HEK293 (cell line): ENCODE results near the gene DDX47.

Experiments
- GLIS2 ChIP-seq: fragments of 450-650 bp; formaldehyde crosslinking; IDR thresholded peaks from 2 replicates; pipeline ENCODE4 v1.5.1; 2016; ENCODE audit warnings: missing biosample characterization, missing genetic modification characterization
- HIC1 ChIP-seq: fragments of 450-650 bp; formaldehyde crosslinking; IDR thresholded peaks from 2 replicates; pipeline ENCODE4 v1.5.1; 2016; ENCODE audit warnings: missing biosample characterization, missing genetic modification characterization
- HOXC10 ChIP-seq: sonication (generic); formaldehyde crosslinking; IDR thresholded peaks from 2 replicates; pipeline ENCODE4 v1.8.1; 2023; ENCODE audit warnings: mild to moderate bottlenecking, missing genetic modification reagents
- IKZF3 ChIP-seq: fragments of 450-650 bp; IDR thresholded peaks from 2 replicates; pipeline ENCODE4 v1.5.0; 2018; ENCODE audit warnings: missing biosample characterization, mild to moderate bottlenecking, missing genetic modification characterization, moderate library complexity
- KLF7 ChIP-seq: fragments of 450-650 bp; formaldehyde crosslinking; IDR thresholded peaks from 2 replicates; pipeline ENCODE4 v1.5.1; 2016; ENCODE audit warnings: missing biosample characterization, missing genetic modification characterization, borderline replicate concordance
- OVOL3 ChIP-seq: fragments of 450-650 bp; formaldehyde crosslinking; IDR thresholded peaks from 2 replicates; pipeline ENCODE4 v1.5.1; 2016; ENCODE audit warnings: missing biosample characterization, missing genetic modification characterization
- PRDM6 ChIP-seq: fragments of 450-650 bp; formaldehyde crosslinking; IDR thresholded peaks from 2 replicates; pipeline ENCODE4 v1.5.1; 2017; ENCODE audit warnings: missing biosample characterization, missing genetic modification characterization
- SCRT1 ChIP-seq: fragments of 450-650 bp; formaldehyde crosslinking; IDR thresholded peaks from 2 replicates; pipeline ENCODE4 v1.5.1; 2016; ENCODE audit warnings: missing biosample characterization, missing genetic modification characterization, borderline replicate concordance
- SP2 ChIP-seq: fragments of 450-650 bp; formaldehyde crosslinking; IDR thresholded peaks from 2 replicates; pipeline ENCODE4 v1.5.1; 2016; ENCODE audit warnings: missing biosample characterization, missing genetic modification characterization
- YY1 ChIP-seq: fragments of 450-650 bp; formaldehyde crosslinking; IDR thresholded peaks from 2 replicates; pipeline ENCODE4 v1.5.1; 2018; ENCODE audit warnings: missing biosample characterization, missing genetic modification characterization
- ZBTB8A ChIP-seq: fragments of 450-650 bp; formaldehyde crosslinking; IDR thresholded peaks from 2 replicates; pipeline ENCODE4 v1.5.1; 2016; ENCODE audit warnings: missing biosample characterization, missing genetic modification characterization
- ZEB2 ChIP-seq: fragments of 450-650 bp; formaldehyde crosslinking; IDR thresholded peaks from 2 replicates; pipeline ENCODE4 v1.5.1; 2016; ENCODE audit warnings: missing biosample characterization, missing genetic modification characterization
- ZIC2 ChIP-seq: fragments of 450-650 bp; formaldehyde crosslinking; IDR thresholded peaks from 2 replicates; pipeline ENCODE4 v1.5.1; 2016; ENCODE audit warnings: missing biosample characterization, missing genetic modification characterization
- ZNF121 ChIP-seq: fragments of 450-650 bp; formaldehyde crosslinking; IDR thresholded peaks from 2 replicates; pipeline ENCODE4 v1.5.1; 2016; ENCODE audit warnings: missing biosample characterization, missing genetic modification characterization
- ZNF155 ChIP-seq: fragments of 450-650 bp; formaldehyde crosslinking; IDR thresholded peaks from 2 replicates; pipeline ENCODE4 v1.5.1; 2016; ENCODE audit warnings: missing biosample characterization, missing genetic modification characterization
- ZNF157 ChIP-seq: fragments of 450-650 bp; formaldehyde crosslinking; IDR thresholded peaks from 2 replicates; pipeline ENCODE4 v1.5.1; 2016; ENCODE audit warnings: missing biosample characterization, missing genetic modification characterization
- ZNF184 ChIP-seq: fragments of 450-650 bp; IDR thresholded peaks from 2 replicates; pipeline ENCODE4 v1.5.1; 2018; ENCODE audit warnings: missing biosample characterization, mild to moderate bottlenecking, missing genetic modification characterization
- ZNF2 ChIP-seq: fragments of 450-650 bp; formaldehyde crosslinking; IDR thresholded peaks from 2 replicates; pipeline ENCODE4 v1.5.1; 2016; ENCODE audit warnings: missing biosample characterization, missing genetic modification characterization
- ZNF335 ChIP-seq: fragments of 450-650 bp; formaldehyde crosslinking; conservative IDR thresholded peaks from 2 replicates; pipeline ENCODE4 v1.5.1; 2016; ENCODE audit warnings: missing biosample characterization, missing genetic modification characterization
- ZNF366 ChIP-seq: fragments of 450-650 bp; formaldehyde crosslinking; conservative IDR thresholded peaks from 2 replicates; pipeline ENCODE4 v1.5.1; 2016; ENCODE audit warnings: missing biosample characterization, missing genetic modification characterization
- ZNF404 ChIP-seq: fragments of 450-650 bp; formaldehyde crosslinking; IDR thresholded peaks from 2 replicates; pipeline ENCODE4 v1.5.1; 2017; ENCODE audit warnings: missing biosample characterization, missing genetic modification characterization
- ZNF416 ChIP-seq: fragments of 450-650 bp; formaldehyde crosslinking; IDR thresholded peaks from 2 replicates; pipeline ENCODE4 v1.5.1; 2016; ENCODE audit warnings: missing biosample characterization, missing genetic modification characterization
- ZNF521 ChIP-seq: fragments of 450-650 bp; formaldehyde crosslinking; IDR thresholded peaks from 2 replicates; pipeline ENCODE4 v1.5.1; 2017; ENCODE audit warnings: missing biosample characterization, mild to moderate bottlenecking, missing genetic modification characterization
- ZNF529 ChIP-seq: fragments of 450-650 bp; formaldehyde crosslinking; IDR thresholded peaks from 2 replicates; pipeline ENCODE4 v1.5.1; 2017; ENCODE audit warnings: missing genetic modification characterization, missing biosample characterization; ENCODE audit not compliant: insufficient replicate concordance
- ZNF610 ChIP-seq: fragments of 450-650 bp; formaldehyde crosslinking; IDR thresholded peaks from 2 replicates; pipeline ENCODE4 v1.5.1; 2016; ENCODE audit warnings: missing biosample characterization, missing genetic modification characterization, borderline replicate concordance
- ZNF621 ChIP-seq: fragments of 450-650 bp; formaldehyde crosslinking; IDR thresholded peaks from 2 replicates; pipeline ENCODE4 v1.5.1; 2017; ENCODE audit warnings: missing biosample characterization, missing genetic modification characterization
- ZNF629 ChIP-seq: fragments of 450-650 bp; formaldehyde crosslinking; IDR thresholded peaks from 2 replicates; pipeline ENCODE4 v1.5.1; 2017; ENCODE audit warnings: missing biosample characterization, missing genetic modification characterization
- ZNF654 ChIP-seq: fragments of 450-650 bp; formaldehyde crosslinking; IDR thresholded peaks from 2 replicates; pipeline ENCODE4 v1.5.1; 2016; ENCODE audit warnings: low read depth, missing biosample characterization, missing genetic modification characterization
- ZNF785 ChIP-seq: fragments of 450-650 bp; formaldehyde crosslinking; IDR thresholded peaks from 2 replicates; pipeline ENCODE4 v1.5.1; 2016; ENCODE audit warnings: missing biosample characterization, missing genetic modification characterization
- ZSCAN30 ChIP-seq: fragments of 450-650 bp; IDR thresholded peaks from 2 replicates; pipeline ENCODE4 v1.5.1; 2018; ENCODE audit warnings: missing biosample characterization, mild to moderate bottlenecking, missing genetic modification characterization, moderate library complexity
- TF ChIP-seq, protein P1 (sequence below): fragments of 450-650 bp; formaldehyde crosslinking; conservative IDR thresholded peaks from 2 replicates; pipeline ENCODE4 v1.5.1; 2016; ENCODE audit warnings: low read depth, missing biosample characterization, missing genetic modification characterization
- TF ChIP-seq, protein P2 (sequence below): fragments of 450-650 bp; formaldehyde crosslinking; IDR thresholded peaks from 2 replicates; pipeline ENCODE4 v1.5.1; 2016; ENCODE audit warnings: missing biosample characterization, missing genetic modification characterization

DDX47 gene

DNA sequence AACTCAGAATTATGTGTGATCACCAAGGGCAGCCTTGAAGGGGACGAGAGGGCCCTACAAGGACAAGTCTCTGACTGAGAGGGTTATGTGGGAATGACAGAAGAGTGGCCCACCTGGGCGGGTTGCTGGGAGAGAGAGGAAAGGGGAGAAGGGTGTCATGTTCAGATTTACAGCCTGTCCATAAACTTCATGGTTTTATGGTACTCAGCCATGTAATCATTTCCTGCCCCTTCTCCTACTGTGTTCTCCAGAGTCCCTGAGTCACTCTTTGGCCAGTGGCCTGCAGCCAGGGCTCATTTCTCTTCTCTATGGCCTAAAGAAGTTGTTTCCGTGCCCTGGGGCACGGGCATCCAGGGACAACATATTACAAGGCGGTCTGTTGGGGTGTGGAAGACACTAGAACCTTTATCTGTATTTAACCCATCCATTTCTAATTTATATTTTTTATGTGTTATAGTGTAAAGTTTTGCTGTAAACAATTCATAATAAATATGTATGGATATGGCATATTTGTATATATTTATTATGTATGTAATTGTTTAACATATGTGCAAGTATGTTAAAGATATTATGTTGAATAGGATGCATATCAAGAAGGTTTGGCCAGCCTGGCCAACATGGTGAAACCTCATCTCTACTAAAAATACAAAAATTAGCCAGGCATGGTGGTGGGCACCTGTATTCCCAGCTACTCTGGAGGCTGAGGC is 26.9 kb downstream of the DDX47 start (continued):
- TF ChIP-seq ZNF621 (tag by site-specific recombination) (no peak), ZNF335 (tag by site-specific recombination) (peak; percentile 65), ZBTB8A (tag by site-specific recombination) (peak; percentile 85), ZNF785 (no peak), HIC1 (tag by site-specific recombination) (peak; percentile 97), ZNF521 (no peak), YY1 (no peak), ZIC2 (tag by site-specific recombination) (peak; percentile 77), SP2 (peak; percentile 37; the same call in 1 of the 2 replicates), ZNF629 (tag by site-specific recombination) (peak; percentile 94), ZNF416 (tag by site-specific recombination) (no peak), ZNF529 (tag by site-specific recombination) (peak; percentile 20), ZSCAN30 (tag by site-specific recombination) (peak; percentile 95), ZNF366 (tag by site-specific recombination) (peak; percentile 95), PRDM6 (peak; percentile 84), ZNF155 (tag by site-specific recombination) (no peak), ZNF184 (tag by site-specific recombination) (peak; percentile 79; the same call in 1 of the 2 replicates), IKZF3 (peak; percentile 96), ZNF404 (tag by site-specific recombination) (no peak), OVOL3 (tag by site-specific recombination) (peak; percentile 81), HOXC10 (CRISPR knock-in tag) (no peak), ZNF610 (tag by site-specific recombination) (0 out of 2 replicates have a peak, but pooled peaks have one; percentile 70), ZNF654 (peak; percentile 10; the same call in 1 of the 2 replicates), ZNF121 (tag by site-specific recombination) (no peak), GLIS2 (tag by site-specific recombination) (peak; percentile 66), ZNF2 (tag by site-specific recombination) (0 out of 2 replicates have a peak, but pooled peaks have one; percentile 14), KLF7 (tag by site-specific recombination) (peak; percentile 48; the same call in 1 of the 2 replicates), ZEB2 (tag by site-specific recombination) (peak; percentile 97), ZNF157 (tag by site-specific recombination) (no peak), SCRT1 (tag by site-specific recombination) (no peak)
- TF ChIP-seq, protein P1, sequence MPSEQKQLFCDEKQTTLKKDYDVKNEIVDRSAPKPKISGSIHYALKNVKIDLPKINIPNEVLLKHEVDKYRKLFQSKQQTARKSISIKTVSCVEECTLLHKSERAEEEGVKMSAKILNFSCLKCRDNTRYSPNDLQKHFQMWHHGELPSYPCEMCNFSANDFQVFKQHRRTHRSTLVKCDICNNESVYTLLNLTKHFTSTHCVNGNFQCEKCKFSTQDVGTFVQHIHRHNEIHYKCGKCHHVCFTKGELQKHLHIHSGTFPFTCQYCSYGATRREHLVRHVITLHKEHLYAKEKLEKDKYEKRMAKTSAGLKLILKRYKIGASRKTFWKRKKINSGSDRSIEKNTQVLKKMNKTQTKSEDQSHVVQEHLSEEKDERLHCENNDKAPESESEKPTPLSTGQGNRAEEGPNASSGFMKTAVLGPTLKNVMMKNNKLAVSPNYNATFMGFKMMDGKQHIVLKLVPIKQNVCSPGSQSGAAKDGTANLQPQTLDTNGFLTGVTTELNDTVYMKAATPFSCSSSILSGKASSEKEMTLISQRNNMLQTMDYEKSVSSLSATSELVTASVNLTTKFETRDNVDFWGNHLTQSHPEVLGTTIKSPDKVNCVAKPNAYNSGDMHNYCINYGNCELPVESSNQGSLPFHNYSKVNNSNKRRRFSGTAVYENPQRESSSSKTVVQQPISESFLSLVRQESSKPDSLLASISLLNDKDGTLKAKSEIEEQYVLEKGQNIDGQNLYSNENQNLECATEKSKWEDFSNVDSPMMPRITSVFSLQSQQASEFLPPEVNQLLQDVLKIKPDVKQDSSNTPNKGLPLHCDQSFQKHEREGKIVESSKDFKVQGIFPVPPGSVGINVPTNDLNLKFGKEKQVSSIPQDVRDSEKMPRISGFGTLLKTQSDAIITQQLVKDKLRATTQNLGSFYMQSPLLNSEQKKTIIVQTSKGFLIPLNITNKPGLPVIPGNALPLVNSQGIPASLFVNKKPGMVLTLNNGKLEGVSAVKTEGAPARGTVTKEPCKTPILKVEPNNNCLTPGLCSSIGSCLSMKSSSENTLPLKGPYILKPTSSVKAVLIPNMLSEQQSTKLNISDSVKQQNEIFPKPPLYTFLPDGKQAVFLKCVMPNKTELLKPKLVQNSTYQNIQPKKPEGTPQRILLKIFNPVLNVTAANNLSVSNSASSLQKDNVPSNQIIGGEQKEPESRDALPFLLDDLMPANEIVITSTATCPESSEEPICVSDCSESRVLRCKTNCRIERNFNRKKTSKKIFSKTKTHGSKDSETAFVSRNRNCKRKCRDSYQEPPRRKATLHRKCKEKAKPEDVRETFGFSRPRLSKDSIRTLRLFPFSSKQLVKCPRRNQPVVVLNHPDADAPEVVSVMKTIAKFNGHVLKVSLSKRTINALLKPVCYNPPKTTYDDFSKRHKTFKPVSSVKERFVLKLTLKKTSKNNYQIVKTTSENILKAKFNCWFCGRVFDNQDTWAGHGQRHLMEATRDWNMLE (tag by site-specific recombination): no peak
- TF ChIP-seq, protein P2, sequence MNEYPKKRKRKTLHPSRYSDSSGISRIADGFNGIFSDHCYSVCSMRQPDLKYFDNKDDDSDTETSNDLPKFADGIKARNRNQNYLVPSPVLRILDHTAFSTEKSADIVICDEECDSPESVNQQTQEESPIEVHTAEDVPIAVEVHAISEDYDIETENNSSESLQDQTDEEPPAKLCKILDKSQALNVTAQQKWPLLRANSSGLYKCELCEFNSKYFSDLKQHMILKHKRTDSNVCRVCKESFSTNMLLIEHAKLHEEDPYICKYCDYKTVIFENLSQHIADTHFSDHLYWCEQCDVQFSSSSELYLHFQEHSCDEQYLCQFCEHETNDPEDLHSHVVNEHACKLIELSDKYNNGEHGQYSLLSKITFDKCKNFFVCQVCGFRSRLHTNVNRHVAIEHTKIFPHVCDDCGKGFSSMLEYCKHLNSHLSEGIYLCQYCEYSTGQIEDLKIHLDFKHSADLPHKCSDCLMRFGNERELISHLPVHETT: peak; percentile 84
